K562 (cell line): ENCODE measurements around the gene OTUD1. TPM values are rescaled to one million over a fixed set of nuclear protein-coding genes. Genes with fewer than 3 reads are reported as not detected.

Experiments used
- ATAC-seq: fragments of 200-7000 bp; cut with Tn5 transposase; 3 replicates; pipeline ENCODE4 v1.9.1; 2020; ENCODE audit warnings: moderate library complexity
- BruUV-seq: library from RNA; stranded (reverse); fragments of 400-500 nt; replicated peaks from 2 replicates; lab custom pipeline; 2021; lab: Mats Ljungman, UMichigan
- CTCF ChIA-PET: fragments of 300-600 bp; formaldehyde crosslinking; extraction: SDS; loops from one replicate; lab custom pipeline; 2021; ENCODE audit warnings: low intra/inter-chr PET ratio; lab: Yijun Ruan, JAX
- POLR2A ChIA-PET: fragments of 300-600, 350-650 bp; sonication (Branson Sonifier 250); formaldehyde crosslinking; extraction: SDS; loops from one replicate; lab custom pipeline; 2021; ENCODE audit warnings: antibody characterized with exemption, inconsistent platforms; lab: Yijun Ruan, JAX
- DNase-seq, 4 experiments: peaks; one replicate each; pipeline versions ENCODE4 v3.0.0 to v3.0.0-alpha.2; 2011 to 2018; ENCODE audit warnings: low spot score in 3 of 4, mixed read lengths in 3 of 4; ENCODE audit errors: extremely low read depth in 1 of 4
- FAIRE-seq: peaks from 2 replicates; lab custom pipeline; 2011; peaks lifted over from hg19 to GRCh38; lab: Jason Lieb, UNC
- H2AFZ ChIP-seq: 2 replicates; pipeline ENCODE4 v1.6.0; 2011; ENCODE audit warnings: low read depth, low read length, control low read depth, inconsistent platforms
- H3K27ac ChIP-seq: fragments of 200-600 bp; 3 replicates; pipeline ENCODE4 v1.8.0; 2011; ENCODE audit warnings: low read depth, mild to moderate bottlenecking, control low read depth, inconsistent platforms, low read length, moderate library complexity, mixed read lengths; ENCODE audit errors: extremely low read depth
- H3K27me3 ChIP-seq, 2 experiments: fragments of 300-600 bp in 1 of 2; 2 replicates in 1 of 2; 3 replicates in 1 of 2; pipeline versions ENCODE4 v1.6.0 to v1.8.0; 2011; ENCODE audit warnings: inconsistent platforms in 2 of 2, low read length in 2 of 2, mild to moderate bottlenecking in 1 of 2, mixed read lengths in 1 of 2, moderate library complexity in 1 of 2; ENCODE audit not compliant: control insufficient read depth in 2 of 2, insufficient read depth in 2 of 2
- H3K36me3 ChIP-seq: fragments of 300-600 bp; 3 replicates; pipeline ENCODE4 v1.8.0; 2011; ENCODE audit warnings: mild to moderate bottlenecking, low read length, inconsistent platforms; ENCODE audit not compliant: control insufficient read depth, insufficient read depth
- H3K4me1 ChIP-seq, 2 experiments: fragments of 200-600 bp in 1 of 2; replicated peaks in 1 of 2; 2 replicates in 1 of 2; 3 replicates in 1 of 2; pipeline versions ENCODE4 v1.5.1 to v1.8.0; 2011; ENCODE audit warnings: inconsistent platforms in 2 of 2, low read length in 2 of 2, mild to moderate bottlenecking in 1 of 2, mixed read lengths in 1 of 2, moderate library complexity in 1 of 2; ENCODE audit not compliant: control insufficient read depth in 2 of 2, insufficient read depth in 2 of 2
- H3K4me2 ChIP-seq: 2 replicates; pipeline ENCODE4 v1.6.1; 2011; ENCODE audit warnings: low read length, control low read depth, inconsistent platforms, mixed read lengths; ENCODE audit not compliant: insufficient read depth
- H3K4me3 ChIP-seq: fragments of 200-600 bp; sonication (generic), shearing (Covaris generic); 2 replicates; pipeline ENCODE4 v1.5.1; 2016; ENCODE audit warnings: control low read depth, inconsistent platforms
- H3K79me2 ChIP-seq: fragments of 200-600 bp; 3 replicates; pipeline ENCODE4 v1.8.0; 2011; ENCODE audit warnings: low read length, inconsistent platforms; ENCODE audit not compliant: control insufficient read depth, insufficient read depth
- H3K9ac ChIP-seq, 2 experiments: 2 replicates each; pipeline versions ENCODE4 v1.6.0 to v1.6.1; 2011; ENCODE audit warnings: low read depth in 2 of 2, low read length in 2 of 2, control low read depth in 1 of 2, inconsistent platforms in 1 of 2, mild to moderate bottlenecking in 1 of 2, mixed read lengths in 1 of 2; ENCODE audit not compliant: insufficient read depth in 1 of 2
- H3K9me1 ChIP-seq: one replicate; pipeline ENCODE4 v1.6.0; 2011; ENCODE audit warnings: inconsistent platforms, mild to moderate bottlenecking, low read length, moderate library complexity; ENCODE audit not compliant: control insufficient read depth, insufficient read depth
- H3K9me3 ChIP-seq: replicated peaks from 2 replicates; pipeline ENCODE4 v1.5.1; 2011; ENCODE audit warnings: low read depth, low read length, inconsistent platforms; ENCODE audit not compliant: control insufficient read depth, insufficient read depth
- H4K20me1 ChIP-seq: replicated peaks from 2 replicates; pipeline ENCODE4 v1.6.1; 2011; ENCODE audit warnings: low read length, inconsistent platforms, mixed read lengths; ENCODE audit not compliant: control insufficient read depth, insufficient read depth
- BRD4 ChIP-seq: fragments of 200-600 bp; sonication (generic); IDR thresholded peaks from 2 replicates; pipeline ENCODE4 v1.6.1; 2017; ENCODE audit warnings: inconsistent platforms
- E2F3 ChIP-seq: fragments of 250-450 bp; sonication (Bioruptor Pico); IDR thresholded peaks from 2 replicates; pipeline ENCODE4 v1.4.0; 2020; ENCODE audit warnings: mild to moderate bottlenecking
- ERF ChIP-seq: fragments of 450-650 bp; formaldehyde crosslinking; IDR thresholded peaks from 2 replicates; pipeline ENCODE4 v1.4.0; 2020; ENCODE audit warnings: mild to moderate bottlenecking, mixed read lengths
- FUS ChIP-seq: fragments of 200-400 bp; formaldehyde crosslinking; optimal IDR thresholded peaks from 2 replicates; pipeline ENCODE3; 2017; ENCODE audit warnings: low read depth, low read length
- HEY1 ChIP-seq: fragments of 250-450 bp; sonication (Bioruptor Pico); IDR thresholded peaks from 2 replicates; pipeline ENCODE4 v1.5.0; 2020; ENCODE audit warnings: mild to moderate bottlenecking, moderate library complexity, borderline replicate concordance
- HMG20A ChIP-seq: fragments of 450-650 bp; formaldehyde crosslinking; conservative IDR thresholded peaks from 2 replicates; pipeline ENCODE4 v1.4.0; 2020; ENCODE audit warnings: mild to moderate bottlenecking, mixed read lengths
- KDM1A ChIP-seq, 2 experiments: fragments of 450-650 bp; IDR thresholded peaks; 2 replicates each; pipeline ENCODE4 v1.6.1; 2016; ENCODE audit warnings: mild to moderate bottlenecking in 2 of 2
- KDM4B ChIP-seq, 2 experiments: fragments of 450-650 bp in 1 of 2; sonication (generic) in 1 of 2; IDR thresholded peaks; 2 replicates each; pipeline ENCODE4 v1.6.1; 2016 to 2017; ENCODE audit warnings: borderline replicate concordance in 2 of 2, antibody characterized with exemption in 1 of 2, low read depth in 1 of 2, mild to moderate bottlenecking in 1 of 2
- KHSRP ChIP-seq: fragments of 450-650 bp; IDR thresholded peaks from 2 replicates; pipeline ENCODE4 v1.6.1; 2017
- NCOA1 ChIP-seq: fragments of 450-650 bp; IDR thresholded peaks from 2 replicates; pipeline ENCODE4 v1.6.1; 2016; ENCODE audit warnings: low read depth
- SIN3A ChIP-seq, 2 experiments: fragments of 150-350 bp in 1 of 2; IDR thresholded peaks; 2 replicates each; pipeline ENCODE4 v1.6.1; 2011 to 2016; ENCODE audit warnings: borderline replicate concordance in 2 of 2, low read depth in 2 of 2, low read length in 2 of 2, mild to moderate bottlenecking in 2 of 2, moderate library complexity in 2 of 2; ENCODE audit not compliant: control insufficient read depth in 1 of 2
- SMARCA4 ChIP-seq: fragments of 450-650 bp; IDR thresholded peaks from 2 replicates; pipeline ENCODE4 v1.6.1; 2016
- STAG1 ChIP-seq: sonication (generic); formaldehyde crosslinking; IDR thresholded peaks from 2 replicates; pipeline ENCODE4 v1.5.0; 2020; ENCODE audit warnings: missing genetic modification reagents, borderline replicate concordance
- ZFP36 ChIP-seq: fragments of 150-350 bp; IDR thresholded peaks from 2 replicates; pipeline ENCODE4 v1.6.1; 2018; ENCODE audit warnings: low read length, low read depth; ENCODE audit not compliant: partially characterized antibody
- ZNF699 ChIP-seq: fragments of 250-450 bp; sonication (Bioruptor Pico); IDR thresholded peaks from 2 replicates; pipeline ENCODE4 v1.8.0; 2021; ENCODE audit warnings: mild to moderate bottlenecking, moderate library complexity; ENCODE audit not compliant: insufficient replicate concordance
- WGBS: fragments of 100-300 bp; shearing (Covaris generic); methylation state at CpG from one replicate; pipeline ENCODE4 v1.1.6; 2016; ENCODE audit warnings: low coverage, mixed read lengths; ENCODE audit not compliant: insufficient coverage; ENCODE audit errors: missing lambda C conversion rate; 5-methylcytosine and 5-hydroxymethylcytosine counted together
- in situ Hi-C: fragments of 300-500 bp; cut with MboI; formaldehyde crosslinking; loops from 4 replicates; pipeline ENCODE4 v1.15.0; 2018; ENCODE audit warnings: inconsistent platforms, mixed read lengths
- intact Hi-C: fragments of 100-400 bp; cut with micrococcal nuclease; formaldehyde crosslinking; loops from 2 replicates; pipeline ENCODE4 v1.14.2; 2022
- polyA plus RNA-seq, 8 experiments: library from polyadenylated mRNA; depleted of rRNA in 4 of 8; stranded (reverse) in 5 of 8; unstranded in 3 of 8; fragments of >200 nt; fragmentation: Nextera tagmentation in 2 of 8; fragmentation: Illumina TruSeq in 1 of 8; extraction: Ambion mirVana in 2 of 8; extraction: Trizol in 1 of 8; gene quantifications; 2 replicates each; pipeline versions ENCODE4 v1.2.1 to v1.2.3, GENCODE V29; 2011 to 2014; ENCODE audit warnings: inconsistent platforms in 1 of 8, missing spikeins in 1 of 8
- total RNA-seq, 7 experiments: library from RNA; depleted of rRNA in 6 of 7; stranded (reverse); fragments of >200 nt in 6 of 7; fragmentation: Illumina TruSeq in 2 of 7; extraction: Trizol in 2 of 7; gene quantifications; 2 replicates each; pipeline versions ENCODE4 v1.2.1 to v1.2.3, GENCODE V29; 2011 to 2021; ENCODE audit warnings: low replicate concordance in 1 of 7
- TF ChIP-seq, protein P1 (sequence below): sonication (generic); formaldehyde crosslinking; IDR thresholded peaks from 2 replicates; pipeline ENCODE4 v1.4.0; 2020; ENCODE audit warnings: mild to moderate bottlenecking, missing genetic modification reagents
- TF ChIP-seq, protein P2 (sequence below): fragments of 450-650 bp; IDR thresholded peaks from 2 replicates; pipeline ENCODE4 v1.6.1; 2018; ENCODE audit not compliant: partially characterized antibody

OTUD1 gene
- total and polyA plus RNA-seq, 9 of the 15 experiments (the other 6 are each of a cell fraction or from before 2014, with no cell fraction given): 0.29 to 2.0 (median 0.49) TPM

DNA sequence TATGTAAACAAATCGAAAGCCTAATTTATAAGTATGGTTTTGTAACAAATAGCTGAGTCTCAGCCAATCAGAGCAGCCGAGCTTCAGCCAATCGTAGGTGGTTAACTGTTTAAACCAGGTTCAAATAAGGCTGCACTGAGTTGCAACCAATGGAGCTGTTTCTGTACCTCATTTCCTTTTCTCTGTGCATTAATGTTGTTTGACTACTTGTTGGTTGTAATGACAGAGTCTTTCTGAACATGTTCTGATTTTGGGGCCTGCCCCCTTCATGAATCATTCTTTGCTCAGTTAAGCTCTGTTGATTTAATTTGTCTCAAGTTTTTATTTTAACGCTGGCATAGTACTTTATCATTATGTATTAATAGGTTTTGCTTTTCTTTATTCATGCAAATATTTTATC is 14.6 kb downstream of the OTUD1 start (continued):
- TF ChIP-seq KDM4B (IDR thresholded peaks at IDR 0.05; ENCODE audit: borderline replicate concordance in 2 of 2, low read depth in 1 of 2) (no peak), ZFP36 (no peak), STAG1 (no peak), KDM1A (IDR thresholded peaks at IDR 0.05) (no peak), E2F3 (CRISPR knock-in tag) (no peak), SMARCA4 (no peak), NCOA1 (no peak)
- TF ChIP-seq, all 486 proteins: peak for 0

DNA sequence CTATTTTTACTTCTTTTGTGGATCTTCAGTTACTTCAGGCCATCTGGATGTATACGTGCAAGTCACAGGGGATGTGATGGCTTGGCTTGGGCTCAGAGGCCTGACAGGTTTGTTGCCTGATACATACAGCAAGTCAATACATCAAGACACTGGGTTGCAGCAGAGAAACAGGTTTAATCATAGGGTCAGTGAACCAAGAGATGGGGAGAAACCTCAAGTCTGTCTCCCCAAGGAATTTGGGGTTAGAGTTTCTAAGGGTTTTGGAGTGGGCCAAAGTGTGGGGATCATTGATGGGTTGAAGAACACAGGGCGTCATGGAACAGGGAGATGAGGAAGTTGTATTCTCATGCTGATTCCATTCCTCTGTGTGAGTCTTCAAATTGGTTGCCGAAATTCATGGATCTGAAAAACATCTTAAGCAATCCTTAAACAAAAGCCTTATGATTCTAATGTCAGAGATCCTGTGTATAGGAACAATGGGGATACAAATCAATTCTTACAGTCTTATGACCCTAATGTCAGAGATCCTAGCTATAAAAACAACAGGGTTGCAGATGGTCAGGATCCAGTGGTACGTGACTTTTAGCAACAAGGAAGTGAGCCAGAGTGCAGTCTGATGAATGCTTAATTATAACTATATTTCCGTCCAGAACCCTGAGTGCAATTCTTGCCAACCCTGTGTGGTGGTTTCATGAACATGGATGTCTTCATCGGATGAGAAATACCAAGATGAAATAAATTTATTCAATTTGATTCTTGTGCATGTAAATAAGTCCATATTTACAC is 18.9 kb downstream of the OTUD1 start:
- Histone ChIP-seq H3K9ac (no peak overlapping the region), H4K20me1 (no peaks in the 10 kb centered on the region), H3K36me3 (no peaks in the 10 kb centered on the region), H3K79me2 (no peaks in the 10 kb centered on the region), H3K9me3 (no peaks in the 10 kb centered on the region), H3K27ac (no peak overlapping the region), H2AFZ (no peak overlapping the region), H3K4me2 (no peak overlapping the region), H3K9me1 (no peaks in the 10 kb centered on the region), H3K4me1 (no peaks in the 10 kb centered on the region), H3K4me3 (no peak overlapping the region), H3K27me3 (no peaks in the 10 kb centered on the region)
- no TSS peak for BruUV-seq
- ChIA-PET POLR2A (interaction anchor here (1.5 kb wide), 1 partner anchor 9 kb away, joined by 5 read pairs; no protein-coding TSS in a partner anchor), CTCF (no interaction called here)
- in situ Hi-C loops: no loop called here
- intact Hi-C loops: no loop called here
- no peak for ATAC-seq
- WGBS: 8% methylated on average over 6 of the region's 6 CpGs
- DNase-seq: no peak
- FAIRE-seq: no peak
- TF ChIP-seq BRD4 (no peak), HEY1 (CRISPR knock-in tag) (no peak), FUS (no peak), HMG20A (no peak), KHSRP (no peak), ERF (CRISPR knock-in tag) (no peak), ZNF699 (CRISPR knock-in tag) (no peak), SIN3A (IDR thresholded peaks at IDR 0.05; ENCODE audit: borderline replicate concordance in 2 of 2, control insufficient read depth in 1 of 2, low read depth in 2 of 2, low read length in 2 of 2) (no peak)
- TF ChIP-seq, protein P1, sequence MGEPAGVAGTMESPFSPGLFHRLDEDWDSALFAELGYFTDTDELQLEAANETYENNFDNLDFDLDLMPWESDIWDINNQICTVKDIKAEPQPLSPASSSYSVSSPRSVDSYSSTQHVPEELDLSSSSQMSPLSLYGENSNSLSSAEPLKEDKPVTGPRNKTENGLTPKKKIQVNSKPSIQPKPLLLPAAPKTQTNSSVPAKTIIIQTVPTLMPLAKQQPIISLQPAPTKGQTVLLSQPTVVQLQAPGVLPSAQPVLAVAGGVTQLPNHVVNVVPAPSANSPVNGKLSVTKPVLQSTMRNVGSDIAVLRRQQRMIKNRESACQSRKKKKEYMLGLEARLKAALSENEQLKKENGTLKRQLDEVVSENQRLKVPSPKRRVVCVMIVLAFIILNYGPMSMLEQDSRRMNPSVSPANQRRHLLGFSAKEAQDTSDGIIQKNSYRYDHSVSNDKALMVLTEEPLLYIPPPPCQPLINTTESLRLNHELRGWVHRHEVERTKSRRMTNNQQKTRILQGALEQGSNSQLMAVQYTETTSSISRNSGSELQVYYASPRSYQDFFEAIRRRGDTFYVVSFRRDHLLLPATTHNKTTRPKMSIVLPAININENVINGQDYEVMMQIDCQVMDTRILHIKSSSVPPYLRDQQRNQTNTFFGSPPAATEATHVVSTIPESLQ (CRISPR knock-in tag): no peak
- TF ChIP-seq, protein P2, sequence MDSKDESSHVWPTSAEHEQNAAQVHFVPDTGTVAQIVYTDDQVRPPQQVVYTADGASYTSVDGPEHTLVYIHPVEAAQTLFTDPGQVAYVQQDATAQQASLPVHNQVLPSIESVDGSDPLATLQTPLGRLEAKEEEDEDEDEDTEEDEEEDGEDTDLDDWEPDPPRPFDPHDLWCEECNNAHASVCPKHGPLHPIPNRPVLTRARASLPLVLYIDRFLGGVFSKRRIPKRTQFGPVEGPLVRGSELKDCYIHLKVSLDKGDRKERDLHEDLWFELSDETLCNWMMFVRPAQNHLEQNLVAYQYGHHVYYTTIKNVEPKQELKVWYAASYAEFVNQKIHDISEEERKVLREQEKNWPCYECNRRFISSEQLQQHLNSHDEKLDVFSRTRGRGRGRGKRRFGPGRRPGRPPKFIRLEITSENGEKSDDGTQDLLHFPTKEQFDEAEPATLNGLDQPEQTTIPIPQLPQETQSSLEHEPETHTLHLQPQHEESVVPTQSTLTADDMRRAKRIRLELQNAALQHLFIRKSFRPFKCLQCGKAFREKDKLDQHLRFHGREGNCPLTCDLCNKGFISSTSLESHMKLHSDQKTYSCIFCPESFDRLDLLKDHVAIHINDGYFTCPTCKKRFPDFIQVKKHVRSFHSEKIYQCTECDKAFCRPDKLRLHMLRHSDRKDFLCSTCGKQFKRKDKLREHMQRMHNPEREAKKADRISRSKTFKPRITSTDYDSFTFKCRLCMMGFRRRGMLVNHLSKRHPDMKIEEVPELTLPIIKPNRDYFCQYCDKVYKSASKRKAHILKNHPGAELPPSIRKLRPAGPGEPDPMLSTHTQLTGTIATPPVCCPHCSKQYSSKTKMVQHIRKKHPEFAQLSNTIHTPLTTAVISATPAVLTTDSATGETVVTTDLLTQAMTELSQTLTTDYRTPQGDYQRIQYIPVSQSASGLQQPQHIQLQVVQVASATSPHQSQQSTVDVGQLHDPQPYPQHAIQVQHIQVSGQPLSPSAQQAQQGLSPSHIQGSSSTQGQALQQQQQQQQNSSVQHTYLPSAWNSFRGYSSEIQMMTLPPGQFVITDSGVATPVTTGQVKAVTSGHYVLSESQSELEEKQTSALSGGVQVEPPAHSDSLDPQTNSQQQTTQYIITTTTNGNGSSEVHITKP: no peak
